ENCODE results near the gene C1orf35.
A peak's percentile ranks its signal among the peaks of the same experiment; 100 is the strongest.

The C1orf35 gene

DNA sequence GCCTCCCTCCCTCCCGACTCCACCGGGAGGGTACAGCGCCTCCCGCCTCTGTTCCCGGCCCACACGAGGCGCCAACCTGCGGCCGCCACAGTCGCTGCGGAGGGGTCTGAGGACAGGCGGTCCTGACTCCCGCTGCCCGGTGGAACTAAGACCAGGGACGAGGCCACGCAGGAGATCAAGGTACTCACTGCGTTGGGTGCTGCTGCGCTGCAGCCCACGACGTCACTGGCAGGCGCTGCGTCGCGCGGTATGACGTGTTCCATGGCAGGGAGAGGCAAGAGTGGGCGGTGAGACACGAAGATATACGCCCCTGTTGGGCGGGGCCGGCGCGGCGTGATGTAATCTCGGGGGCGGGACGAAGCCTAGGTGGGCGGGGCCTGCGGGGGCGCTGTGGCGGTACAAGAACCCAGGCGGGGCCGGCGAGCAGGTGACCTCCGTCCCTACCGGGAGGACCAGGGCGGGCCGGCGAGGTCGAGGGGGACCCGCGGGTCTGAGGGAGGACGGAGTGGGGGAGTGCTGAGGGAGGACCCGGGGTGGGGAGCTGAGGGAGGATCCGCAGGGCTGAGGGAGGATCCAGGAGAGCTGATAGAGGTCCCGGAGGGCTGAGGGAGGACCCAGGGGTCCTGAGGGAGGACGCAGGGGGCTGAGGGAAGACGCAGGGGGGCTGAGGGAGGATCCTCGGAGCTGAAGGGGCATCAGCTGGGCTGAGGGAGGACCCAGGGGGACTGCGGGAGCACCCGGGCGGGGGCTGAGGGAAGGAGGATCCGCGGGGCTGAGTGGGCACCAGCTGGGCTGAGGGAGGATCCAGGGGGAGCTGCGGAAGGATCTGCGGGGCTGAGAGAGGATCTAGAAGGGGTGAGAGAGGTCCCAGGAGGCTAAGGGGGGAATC, 6.2 kb upstream of the C1orf35 start, which contains the start of gene MRPL55:
MRPL55 (minus strand) TSS at position 227 of the 889 bp plus-strand sequence. CDS start 1,039 bp downstream, outside the sequence.
- DNase-seq, result peak; percentile 93

DNA sequence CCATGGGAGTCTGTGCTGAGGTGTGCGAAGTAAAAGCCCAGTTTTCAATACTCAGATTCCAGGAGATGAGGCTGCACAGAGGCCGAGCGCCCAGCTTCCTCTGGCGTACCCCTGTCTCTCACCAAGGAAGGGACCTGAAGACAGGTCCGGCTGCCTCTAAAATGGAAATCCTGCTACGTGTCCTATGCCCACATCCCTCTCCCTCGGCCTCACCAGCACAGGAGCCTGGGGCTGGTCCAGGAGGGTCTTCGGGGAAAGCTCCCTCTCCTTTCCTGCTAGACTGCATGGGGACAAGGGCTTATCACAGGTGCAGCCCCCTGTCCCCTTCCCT, 5.6 kb upstream of the C1orf35 start:
- no peak for DNase-seq

DNA sequence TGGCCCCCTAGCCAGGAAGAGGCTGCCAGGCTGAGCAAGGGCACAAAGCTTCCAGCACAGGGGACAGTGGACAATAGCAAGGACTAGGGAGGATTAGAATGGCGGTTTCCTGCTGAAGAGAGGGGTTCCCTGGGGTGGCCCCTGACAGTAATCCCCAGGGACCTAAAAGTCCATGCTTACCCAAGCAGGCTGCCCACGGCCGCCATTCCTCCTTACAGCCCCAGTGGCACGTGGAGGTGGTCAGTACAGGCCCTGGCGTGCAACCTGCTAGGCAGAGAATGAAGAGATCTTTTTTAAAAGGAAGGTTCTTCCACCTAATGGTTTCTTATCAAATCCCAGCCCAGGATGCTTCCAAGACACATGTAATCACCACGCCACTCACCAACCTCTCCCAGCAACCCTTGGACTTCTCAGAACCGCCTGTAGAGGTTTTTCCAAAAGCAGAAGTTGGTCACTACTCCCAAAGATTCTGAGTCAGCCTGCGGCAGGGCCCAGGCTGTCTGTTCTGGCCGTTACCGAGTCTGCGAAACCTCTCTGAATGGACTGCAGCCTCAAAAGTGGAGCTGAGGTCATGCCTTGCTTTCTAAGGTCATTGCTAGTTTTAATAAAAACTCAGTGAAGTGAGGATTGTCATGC, 5.0 kb upstream of the C1orf35 start:
- no peak for DNase-seq

DNA sequence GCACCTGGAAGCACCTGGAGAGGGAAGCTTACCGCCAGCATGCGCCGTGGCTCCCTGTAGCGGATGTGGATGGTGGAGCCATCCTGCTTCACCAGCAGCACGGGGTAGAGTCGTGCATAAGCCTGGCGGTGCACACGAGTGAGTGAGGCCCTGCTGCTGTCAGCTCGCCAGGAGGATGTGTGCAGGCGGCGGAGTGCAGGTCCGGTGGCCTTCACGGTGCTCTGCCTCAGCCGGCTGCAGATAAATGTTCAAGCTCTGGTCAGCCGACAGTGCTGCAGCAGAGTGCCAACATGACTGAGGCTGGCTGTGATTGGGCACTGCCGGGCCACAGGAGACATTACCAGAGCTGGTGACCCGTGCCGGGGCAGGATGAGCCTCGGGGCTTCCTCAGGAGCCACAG, 4.5 kb upstream of the C1orf35 start:
- DNase-seq, result no peak

DNA sequence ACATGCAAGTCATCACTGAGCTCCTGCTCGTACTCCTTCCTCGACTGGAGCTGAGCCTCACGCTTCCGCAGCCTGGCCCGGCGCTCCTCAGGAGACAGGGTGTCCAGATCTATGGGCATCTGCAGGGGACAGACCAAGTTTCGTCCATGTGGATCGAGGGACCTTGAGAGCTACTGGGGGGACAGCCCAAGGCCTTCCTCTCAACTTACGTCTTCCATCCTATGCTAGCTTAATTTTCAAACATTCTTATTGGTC, 3.6 kb upstream of the C1orf35 start:
- no peak for DNase-seq

DNA sequence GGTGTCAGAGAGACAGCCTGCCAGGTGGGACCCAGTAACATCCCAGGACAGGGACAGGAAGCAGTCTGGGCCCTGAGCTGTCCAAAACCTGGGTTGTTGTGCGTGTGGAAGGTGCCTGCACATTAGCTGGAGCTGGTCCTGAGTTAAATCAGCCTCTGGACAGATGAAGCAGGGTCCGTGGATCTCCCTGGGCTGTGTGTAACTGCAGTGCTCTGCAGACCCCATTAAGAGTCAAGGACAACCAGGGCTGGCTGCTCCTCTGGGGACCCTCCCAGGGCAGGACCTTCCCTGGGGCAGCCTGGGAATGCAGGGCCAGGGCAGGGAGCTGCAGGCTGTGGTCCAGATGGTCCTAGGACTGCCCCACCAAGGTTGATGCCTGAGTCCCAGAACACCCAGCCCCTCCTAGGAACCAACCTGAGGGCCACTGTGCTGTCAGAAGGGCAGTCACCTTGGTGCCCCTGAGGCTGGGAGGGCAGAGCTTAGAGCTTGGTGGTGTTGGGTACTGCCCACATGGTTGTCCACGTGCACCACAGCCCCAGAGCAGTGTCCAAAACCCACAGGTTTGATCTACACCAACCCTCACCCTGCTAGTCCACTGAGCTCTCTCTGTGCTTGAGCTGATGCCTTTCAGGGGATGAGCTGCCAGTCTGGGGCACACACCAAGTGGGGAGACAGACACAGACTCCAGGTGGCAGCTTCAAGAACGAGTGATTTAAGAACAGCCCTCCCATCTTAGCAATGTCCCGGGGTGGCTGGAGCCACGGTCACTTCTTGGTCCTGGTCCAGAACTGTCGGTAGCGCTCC, 3.1 kb upstream of the C1orf35 start:
- no peak for DNase-seq

DNA sequence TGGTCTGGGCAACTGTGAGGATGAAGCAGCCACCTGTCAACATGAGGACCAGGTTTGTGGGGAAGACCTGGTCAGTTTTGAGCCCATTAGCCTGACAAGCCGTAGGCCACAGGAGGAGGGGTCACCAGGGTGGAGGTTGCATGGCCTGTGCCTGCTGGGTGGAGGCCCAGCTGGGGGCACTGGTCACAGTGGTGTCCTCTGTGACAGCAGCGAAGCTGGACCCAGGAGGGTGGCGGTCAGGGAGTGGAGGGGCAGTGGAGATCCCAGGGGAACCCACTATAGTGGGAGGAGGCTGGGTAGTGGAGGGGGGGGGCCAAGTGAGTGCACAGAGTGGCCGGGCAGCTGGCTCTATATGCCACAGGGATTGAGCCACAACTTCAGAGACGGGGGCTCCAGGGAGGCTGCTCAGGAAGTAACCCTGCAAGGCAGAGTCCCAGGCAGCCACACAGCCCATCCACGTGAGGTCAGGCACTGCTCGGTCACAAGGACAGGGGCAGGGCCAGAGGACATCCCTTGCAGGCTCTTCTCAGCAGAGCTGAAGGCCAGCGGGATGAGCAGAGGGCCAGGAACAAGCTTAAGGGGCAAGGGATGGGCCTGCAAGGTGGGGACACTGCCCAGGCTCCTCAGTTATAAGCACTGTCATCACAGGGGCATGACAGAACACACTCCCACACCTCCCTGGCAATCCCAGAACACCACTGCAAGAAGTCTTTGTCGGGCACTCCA, 2.3 kb upstream of the C1orf35 start:
- no peak for DNase-seq

DNA sequence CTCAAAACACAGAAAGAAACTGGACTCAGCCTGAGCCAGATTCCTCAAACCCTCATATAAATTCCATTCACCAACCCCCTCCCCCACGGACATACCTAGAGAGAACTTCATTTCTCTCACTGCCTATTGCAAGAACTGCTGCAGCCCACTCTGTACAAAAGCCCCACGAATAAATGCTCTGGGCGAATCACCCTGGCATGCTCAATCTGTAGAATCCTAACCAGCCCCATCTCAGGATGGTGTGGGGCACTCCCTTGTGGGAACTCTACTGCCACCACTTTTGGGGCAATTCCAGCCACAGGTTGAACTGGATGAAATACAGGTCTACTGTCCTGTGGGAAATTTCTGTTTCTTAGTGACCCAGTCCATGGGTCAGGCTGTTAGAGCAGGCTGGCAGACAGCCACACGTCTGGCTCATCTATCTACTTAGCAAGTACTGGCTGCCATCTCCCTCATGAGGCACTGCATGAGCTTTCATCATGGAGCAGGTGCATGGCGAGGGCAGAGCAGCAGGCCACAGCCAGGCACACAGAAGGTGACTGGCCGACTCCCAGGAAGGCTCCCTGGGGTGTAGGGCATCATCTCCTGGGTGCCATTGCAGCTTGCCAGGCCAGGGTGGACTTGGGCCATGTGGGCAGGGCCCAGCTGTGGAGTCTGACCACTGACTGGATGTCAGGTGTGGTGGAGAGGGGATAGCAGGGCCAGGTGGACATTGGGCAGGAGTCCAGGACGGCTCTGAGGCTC, 1.6 kb upstream of the C1orf35 start:
- no peak for DNase-seq

DNA sequence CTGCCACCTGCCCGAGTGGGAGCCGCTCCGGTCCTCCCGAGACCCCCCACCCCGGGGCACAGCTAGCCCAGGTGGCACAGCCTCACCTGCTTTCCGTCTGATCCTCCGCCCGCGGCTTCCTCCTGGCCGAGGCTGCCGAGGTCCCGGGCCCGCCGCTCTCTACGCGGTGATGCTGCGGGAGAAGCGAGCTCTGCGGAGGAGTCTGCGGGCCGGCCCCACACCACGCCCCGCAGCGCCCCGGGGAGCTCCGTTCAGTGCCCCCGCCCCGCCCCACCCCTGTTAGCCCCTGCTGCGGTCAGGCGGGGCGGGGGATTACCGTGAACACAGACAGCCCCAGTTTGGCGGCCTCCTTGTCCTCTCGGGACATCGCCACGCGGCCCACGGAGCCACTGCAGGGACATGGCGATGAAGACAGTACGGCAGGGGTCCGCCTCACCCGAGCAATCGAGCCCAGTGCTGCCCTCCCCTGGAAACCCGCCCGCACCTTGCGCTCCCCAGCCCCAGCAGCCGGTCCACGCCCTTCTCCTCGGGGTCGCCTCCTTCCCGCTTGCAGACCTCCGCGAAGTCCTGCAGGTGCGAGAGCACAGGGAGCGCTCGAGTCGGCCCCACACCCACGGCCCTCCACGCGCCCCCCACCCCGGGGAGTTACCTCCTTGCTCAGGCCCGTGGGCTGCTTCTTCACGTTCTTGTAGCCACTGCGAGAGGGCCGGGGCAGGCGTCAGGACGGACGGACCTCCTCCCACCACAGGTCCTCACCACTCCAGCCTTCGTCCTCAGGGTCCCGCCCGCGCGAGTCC, 933 bp downstream of the C1orf35 start:
- peak; percentile 22 for DNase-seq

DNA sequence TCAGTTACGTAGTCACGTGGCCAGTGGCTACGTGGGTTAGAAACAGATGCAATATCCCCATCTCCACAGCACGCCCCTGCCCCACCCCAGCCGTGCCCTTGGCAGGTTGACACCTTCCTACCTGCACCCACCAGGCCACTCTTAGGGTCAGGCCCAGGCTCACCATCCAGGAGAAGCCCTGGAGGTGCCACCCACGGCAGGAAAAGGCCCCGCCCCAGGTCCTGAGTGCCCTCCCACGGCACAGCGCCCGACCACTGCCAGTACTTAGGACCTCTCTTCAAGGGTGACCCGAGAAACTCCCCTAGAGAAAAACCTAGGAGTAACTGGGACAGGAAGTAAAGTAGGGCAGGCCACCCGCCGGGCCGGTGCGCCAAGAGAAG, 1.5 kb downstream of the C1orf35 start:
- no peak for DNase-seq

DNA sequence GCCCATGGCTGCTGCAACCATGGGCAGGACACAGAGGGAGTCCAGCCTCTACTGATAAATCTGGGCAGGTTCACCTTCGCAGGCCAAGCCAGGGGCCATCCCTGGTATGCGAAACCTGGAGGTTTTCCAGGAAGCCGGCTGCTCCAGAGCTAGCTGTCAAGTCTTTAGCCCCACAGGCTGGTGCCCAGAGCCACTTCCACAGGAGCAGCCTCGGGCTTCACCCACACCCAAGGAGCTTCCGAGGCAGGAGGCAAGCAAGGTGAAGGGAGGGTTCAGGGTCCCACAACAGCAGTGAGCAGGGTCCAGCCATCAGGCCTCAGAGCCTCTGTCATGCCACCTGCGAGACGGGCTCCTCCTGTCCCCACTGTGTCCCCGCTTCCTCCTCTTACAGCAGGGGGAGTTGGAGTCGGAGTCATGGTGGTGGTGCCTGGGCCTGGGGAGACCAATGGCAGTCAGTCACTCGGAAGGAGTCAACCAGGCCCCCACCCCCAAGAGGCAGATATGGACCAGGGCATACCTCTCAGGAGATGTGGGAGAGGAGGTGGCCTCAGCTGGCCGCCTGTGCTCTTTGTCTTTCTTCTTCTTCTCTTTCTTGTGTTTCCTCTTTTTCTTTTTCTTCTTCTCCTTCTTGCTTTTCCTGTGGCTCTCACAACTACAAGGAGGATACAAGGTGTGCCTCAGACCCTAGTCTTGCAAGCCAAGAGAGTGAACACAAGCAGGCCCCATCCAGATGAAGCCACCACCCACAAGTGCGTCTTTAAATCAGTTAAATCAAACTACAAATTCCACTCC, 2.1 kb downstream of the C1orf35 start:
- no peak for DNase-seq

DNA sequence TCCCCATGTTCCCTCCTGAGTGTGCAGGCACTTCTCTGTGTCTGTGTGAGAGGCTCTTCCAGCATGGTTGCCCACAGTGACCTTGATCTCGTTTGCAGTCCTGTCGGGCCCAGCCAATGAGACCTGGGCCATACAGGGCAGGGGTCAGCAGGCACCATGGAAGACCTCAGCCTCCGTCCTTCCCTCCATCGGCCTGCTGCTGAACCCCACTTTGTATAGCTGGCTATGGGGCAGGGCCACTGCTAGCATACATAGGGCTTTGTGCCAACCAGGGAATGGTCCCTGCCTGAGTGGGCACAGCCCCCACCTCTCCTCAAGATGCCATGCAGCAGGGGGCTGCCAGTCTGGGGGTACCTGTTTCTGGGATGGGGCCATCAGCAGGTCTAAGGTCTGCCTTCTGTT, 3.8 kb downstream of the C1orf35 start:
- DNase-seq, result no peak

DNA sequence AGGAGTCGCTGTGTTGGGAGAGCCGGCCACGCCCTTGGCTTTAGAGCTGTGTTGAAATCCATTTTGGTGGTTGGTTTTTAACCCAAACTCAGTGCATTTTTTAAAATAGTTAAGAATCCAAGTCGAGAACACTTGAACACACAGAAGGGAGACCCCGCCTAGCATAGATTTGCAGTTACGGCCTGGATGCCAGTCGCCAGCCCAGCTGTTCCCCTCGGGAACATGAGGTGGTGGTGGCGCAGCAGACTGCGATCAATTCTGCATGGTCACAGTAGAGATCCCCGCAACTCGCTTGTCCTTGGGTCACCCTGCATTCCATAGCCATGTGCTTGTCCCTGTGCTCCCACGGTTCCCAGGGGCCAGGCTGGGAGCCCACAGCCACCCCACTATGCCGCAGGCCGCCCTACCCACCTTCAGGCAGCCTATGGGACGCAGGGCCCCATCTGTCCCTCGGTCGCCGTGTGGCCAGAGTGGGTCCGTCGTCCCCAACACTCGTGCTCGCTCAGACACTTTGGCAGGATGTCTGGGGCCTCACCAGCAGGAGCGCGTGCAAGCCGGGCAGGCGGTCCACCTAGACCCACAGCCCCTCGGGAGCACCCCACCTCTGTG, 4.7 kb downstream of the C1orf35 start:
- DNase-seq, result no peak

DNA sequence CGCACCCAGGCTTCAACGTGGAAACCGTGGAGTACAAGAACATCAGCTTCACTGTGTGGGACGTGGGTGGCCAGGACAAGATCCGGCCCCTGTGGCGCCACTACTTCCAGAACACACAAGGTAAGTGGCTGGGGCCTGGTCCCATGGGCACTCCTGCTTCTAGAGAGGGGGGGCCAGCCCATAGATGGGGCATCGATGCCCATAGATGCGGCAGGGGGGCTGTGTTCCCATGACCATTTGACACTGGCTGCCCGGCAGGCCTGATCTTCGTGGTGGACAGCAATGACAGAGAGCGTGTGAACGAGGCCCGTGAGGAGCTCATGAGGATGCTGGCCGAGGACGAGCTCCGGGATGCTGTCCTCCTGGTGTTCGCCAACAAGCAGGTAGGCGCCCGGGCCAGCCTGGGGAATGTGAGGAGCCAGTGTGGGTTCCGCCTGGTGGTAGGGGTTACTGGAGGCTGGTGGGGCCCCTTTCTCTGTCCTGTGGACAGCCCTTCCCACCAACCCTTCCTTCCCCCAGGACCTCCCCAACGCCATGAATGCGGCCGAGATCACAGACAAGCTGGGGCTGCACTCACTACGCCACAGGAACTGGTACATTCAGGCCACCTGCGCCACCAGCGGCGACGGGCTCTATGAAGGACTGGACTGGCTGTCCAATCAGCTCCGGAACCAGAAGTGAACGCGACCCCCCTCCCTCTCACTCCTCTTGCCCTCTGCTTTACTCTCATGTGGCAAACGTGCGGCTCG, 5.6 kb downstream of the C1orf35 start:
- no peak for DNase-seq

DNA sequence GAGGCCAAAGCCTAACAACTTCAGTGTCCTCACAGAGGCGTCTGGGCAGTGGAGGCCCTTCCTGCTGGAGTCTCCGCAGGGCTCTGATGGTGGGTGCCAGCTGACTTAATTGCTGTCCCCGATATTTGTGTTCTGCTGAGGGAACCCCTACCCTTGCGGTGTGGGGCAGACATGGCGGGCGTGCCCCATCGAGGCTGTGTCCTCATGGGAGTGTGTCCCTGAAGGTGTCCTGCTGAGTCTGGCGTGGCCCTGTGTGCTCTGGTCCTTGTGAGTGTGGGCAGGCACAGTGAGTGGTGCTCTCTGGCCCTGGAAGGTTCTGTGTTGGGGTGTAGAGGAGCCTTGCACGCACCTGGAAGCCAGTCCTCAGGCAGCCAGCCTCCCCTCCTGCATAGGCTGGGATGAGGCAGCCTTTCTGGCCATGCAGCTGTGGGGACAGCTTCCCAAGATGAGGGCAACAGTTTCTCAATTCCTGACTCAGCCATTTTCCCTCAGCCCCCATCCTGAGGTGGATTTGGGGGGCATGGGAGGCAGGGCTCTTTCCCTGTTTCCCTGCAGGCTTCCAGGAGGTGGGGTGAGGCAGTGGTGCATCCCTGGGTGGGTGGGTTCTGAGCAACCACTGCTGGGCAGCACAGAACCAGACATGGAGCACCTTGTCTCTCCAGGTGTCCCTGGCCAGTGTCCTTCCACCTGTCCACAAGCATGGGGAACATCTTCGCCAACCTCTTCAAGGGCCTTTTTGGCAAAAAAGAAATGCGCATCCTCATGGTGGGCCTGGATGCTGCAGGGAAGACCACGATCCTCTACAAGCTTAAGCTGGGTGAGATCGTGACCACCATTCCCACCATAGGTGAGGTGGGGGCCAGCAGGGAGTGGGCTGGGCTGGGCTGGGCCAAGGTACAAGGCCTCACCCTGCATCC, 6.5 kb downstream of the C1orf35 start:
- DNase-seq, result no peak

DNA sequence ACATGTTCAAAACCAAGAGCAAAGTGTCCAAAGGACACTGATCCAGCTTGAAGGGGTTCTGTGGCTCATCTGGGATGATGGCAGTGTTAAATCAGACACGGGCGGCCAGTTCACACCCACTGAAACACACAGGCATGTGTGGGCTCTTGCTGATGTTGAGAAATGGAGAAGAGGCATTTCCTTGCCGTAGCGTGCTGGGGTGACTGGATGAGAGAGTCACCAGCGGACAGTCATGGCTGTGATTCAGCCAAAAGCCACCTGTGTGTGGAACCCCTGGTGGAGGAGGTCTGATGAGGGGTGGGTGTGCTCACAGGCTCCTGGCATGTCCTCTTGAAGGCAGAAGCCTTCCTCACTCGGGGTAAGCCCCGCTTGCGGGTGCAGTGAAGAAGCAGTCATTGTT, 7.2 kb downstream of the C1orf35 start:
- DNase-seq, result no peak

DNA sequence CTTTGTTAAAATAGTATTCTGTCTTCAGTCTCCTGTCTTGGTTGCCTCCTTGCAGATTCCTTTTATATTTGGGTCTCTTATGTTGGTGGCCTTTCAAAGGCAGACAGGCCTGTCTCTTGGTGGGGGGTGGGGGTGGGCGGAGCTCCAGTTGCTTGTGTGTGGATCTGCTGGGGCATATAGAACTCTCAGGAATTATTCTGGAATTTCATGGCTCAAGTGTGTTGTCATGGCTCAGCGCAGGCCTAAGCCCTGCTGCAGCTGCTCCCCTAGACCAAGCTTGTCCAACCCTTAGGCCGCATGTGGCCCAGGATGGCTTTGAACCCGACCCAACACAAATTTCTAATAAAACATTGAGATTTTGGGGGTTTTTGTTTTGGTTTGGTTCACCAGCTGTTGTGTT, 8.0 kb downstream of the C1orf35 start:
- DNase-seq, result no peak

DNA sequence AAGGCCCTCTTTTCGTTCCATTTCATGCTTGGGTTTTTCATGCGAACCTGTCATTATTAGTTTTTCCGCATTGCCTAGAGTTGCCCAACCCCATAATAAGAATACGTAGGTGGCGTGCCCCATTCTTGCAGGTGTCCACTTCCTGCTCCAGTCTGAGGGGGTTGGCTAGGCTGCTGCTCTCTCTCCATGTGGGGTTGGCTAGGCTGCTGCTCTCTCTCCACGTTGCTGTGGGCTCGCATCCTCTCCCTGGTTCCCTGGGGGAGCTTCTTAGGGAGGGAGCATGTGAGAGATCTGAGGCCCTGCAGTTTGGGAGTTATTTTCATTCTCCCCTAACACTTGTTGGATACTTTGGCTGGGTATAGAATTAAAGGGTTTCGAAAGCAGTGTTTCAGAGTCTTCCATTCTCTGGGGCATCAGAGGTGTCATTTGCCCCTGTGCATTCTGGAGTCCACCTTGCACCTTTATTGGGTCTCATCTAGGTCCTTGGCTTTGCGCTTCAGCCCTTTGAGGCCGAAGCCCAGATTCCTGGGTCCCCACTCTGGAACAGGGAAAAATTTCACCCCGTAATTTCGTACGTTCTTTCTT, 8.6 kb downstream of the C1orf35 start:
- DNase-seq, result no peak
